ENCODE measurements around the gene ZDHHC14. TPM values are rescaled to one million over a fixed set of nuclear protein-coding genes. Genes with fewer than 3 reads are reported as not detected.

The ZDHHC14 gene
- total RNA-seq, 1 experiment from 2014 or later: 1.7 TPM

GRCh38 chr6:157604816-157605215 is 223.8 kb downstream of the ZDHHC14 start:
- no peak overlapping the region for H3K27ac Mint-ChIP-seq
- H3K27me3 Mint-ChIP-seq (ENCODE audit: low read depth): peaks cover 4% of the 10 kb centered on the region
- H3K4me1 ChIP-seq (ENCODE audit: insufficient read depth, low read length): peaks cover 7% of the 10 kb centered on the region; the same call in 1 of the 2 replicates
- no peak for DNase-seq
- no peak overlapping the region for H2AK5ac ChIP-seq (ENCODE audit: insufficient read length, low read length)
- TF ChIP-seq, protein P1, sequence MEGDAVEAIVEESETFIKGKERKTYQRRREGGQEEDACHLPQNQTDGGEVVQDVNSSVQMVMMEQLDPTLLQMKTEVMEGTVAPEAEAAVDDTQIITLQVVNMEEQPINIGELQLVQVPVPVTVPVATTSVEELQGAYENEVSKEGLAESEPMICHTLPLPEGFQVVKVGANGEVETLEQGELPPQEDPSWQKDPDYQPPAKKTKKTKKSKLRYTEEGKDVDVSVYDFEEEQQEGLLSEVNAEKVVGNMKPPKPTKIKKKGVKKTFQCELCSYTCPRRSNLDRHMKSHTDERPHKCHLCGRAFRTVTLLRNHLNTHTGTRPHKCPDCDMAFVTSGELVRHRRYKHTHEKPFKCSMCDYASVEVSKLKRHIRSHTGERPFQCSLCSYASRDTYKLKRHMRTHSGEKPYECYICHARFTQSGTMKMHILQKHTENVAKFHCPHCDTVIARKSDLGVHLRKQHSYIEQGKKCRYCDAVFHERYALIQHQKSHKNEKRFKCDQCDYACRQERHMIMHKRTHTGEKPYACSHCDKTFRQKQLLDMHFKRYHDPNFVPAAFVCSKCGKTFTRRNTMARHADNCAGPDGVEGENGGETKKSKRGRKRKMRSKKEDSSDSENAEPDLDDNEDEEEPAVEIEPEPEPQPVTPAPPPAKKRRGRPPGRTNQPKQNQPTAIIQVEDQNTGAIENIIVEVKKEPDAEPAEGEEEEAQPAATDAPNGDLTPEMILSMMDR (conservative IDR thresholded peaks at IDR 0.05): no peak
- H2BK12ac ChIP-seq (ENCODE audit: insufficient read length, low read depth, low read length): no peak overlapping the region
- no peak overlapping the region for H3K4me3 Mint-ChIP-seq
- H3K23ac ChIP-seq (ENCODE audit: insufficient read length, low read depth, low read length): no peak overlapping the region
- H3K9ac ChIP-seq (ENCODE audit: extremely low read depth, insufficient read length, low read length): no peak overlapping the region
- H3K18ac ChIP-seq (ENCODE audit: insufficient read length, low read depth, low read length): no peak overlapping the region
- H3K14ac ChIP-seq (ENCODE audit: insufficient read depth, low read length): no peak overlapping the region
- no peaks in the 10 kb centered on the region for H3K9me3 Mint-ChIP-seq
- no peaks in the 10 kb centered on the region for H4K20me1 ChIP-seq (ENCODE audit: control insufficient read depth, insufficient read depth, insufficient read length)
- H3K56ac ChIP-seq (ENCODE audit: insufficient read length, low read depth, low read length): no peak overlapping the region
- no peaks in the 10 kb centered on the region for H3K79me1 ChIP-seq (ENCODE audit: insufficient read depth, low read depth, low read length, poor library complexity, severe bottlenecking)
- H3K4ac ChIP-seq (ENCODE audit: low read depth, low read length): no peak overlapping the region
- peaks cover 0 to 2% (median 0%) of the 10 kb centered on the region in 3 experiments; a peak in 1 of 7 replicates for H3K36me3 Mint-ChIP-seq (ENCODE audit: insufficient read depth in 1 of 3, low read depth in 3 of 3)
- H3K23me2 ChIP-seq (ENCODE audit: insufficient read length, low read depth, low read length, poor library complexity, severe bottlenecking): no peaks in the 10 kb centered on the region
- H3T11ph ChIP-seq (ENCODE audit: low read length): no peak overlapping the region
- no peak overlapping the region for H4K8ac ChIP-seq (replicated peaks; ENCODE audit: insufficient read length, low read depth, low read length)
- no peak overlapping the region for H2AFZ ChIP-seq (ENCODE audit: low read length)
- H2BK5ac ChIP-seq (ENCODE audit: insufficient read length, low read length): no peak overlapping the region
- no peaks in the 10 kb centered on the region for H3K9me3 ChIP-seq (ENCODE audit: control insufficient read depth, low read depth, low read length)
- no peak overlapping the region for H4K5ac ChIP-seq (ENCODE audit: insufficient read length, low read depth, low read length)
- H2BK20ac ChIP-seq (ENCODE audit: low read depth, low read length, poor library complexity, severe bottlenecking): no peak overlapping the region
- no peak overlapping the region for H3K27ac ChIP-seq (ENCODE audit: insufficient read length, low read depth, low read length)
- H3K79me2 ChIP-seq (ENCODE audit: insufficient read depth, low read length): no peaks in the 10 kb centered on the region
- H4K91ac ChIP-seq (ENCODE audit: insufficient read length, low read depth, low read length): no peak overlapping the region
- H2BK15ac ChIP-seq (ENCODE audit: low read depth, low read length): no peak overlapping the region
- H3K4me2 ChIP-seq (ENCODE audit: insufficient read depth, insufficient read length, low read length): no peak overlapping the region
- H2BK120ac ChIP-seq (ENCODE audit: low read depth, low read length, poor library complexity, severe bottlenecking): no peak overlapping the region
- H3K27me3 ChIP-seq (ENCODE audit: insufficient read depth, low read length): no peaks in the 10 kb centered on the region
- H3K4me1 Mint-ChIP-seq: peaks cover 26 to 33% of the 10 kb centered on the region in 2 experiments
- WGBS (ENCODE audit: extremely low coverage, insufficient read length, low lambda C conversion rate): no CpG with 5 or more reads among the region's 2 CpGs

All from H9 (cell line).